H9 (cell line): ENCODE results near the gene LRRC27. TPM values are rescaled to one million over a fixed set of nuclear protein-coding genes. Genes with fewer than 3 reads are reported as not detected.

Source experiments
- DNase-seq: peaks from one replicate; pipeline ENCODE4 v3.0.0-alpha.2; 2017
- H2AFZ ChIP-seq: one replicate; pipeline ENCODE4 v1.6.1; 2013; ENCODE audit warnings: mild to moderate bottlenecking, low read length, control low read depth, moderate library complexity
- H2AK5ac ChIP-seq: 2 replicates; pipeline ENCODE4 v1.6.1; 2013; ENCODE audit warnings: low read length, control low read depth, mixed read lengths; ENCODE audit not compliant: insufficient read length
- H2BK120ac ChIP-seq: one replicate; pipeline ENCODE4 v1.6.1; 2013; ENCODE audit warnings: low read depth, mild to moderate bottlenecking, low read length, control low read depth, inconsistent platforms; ENCODE audit not compliant: poor library complexity, severe bottlenecking
- H2BK12ac ChIP-seq: 2 replicates; pipeline ENCODE4 v1.6.1; 2013; ENCODE audit warnings: low read length, control low read depth, mixed read lengths, low read depth; ENCODE audit not compliant: insufficient read length
- H2BK15ac ChIP-seq: 2 replicates; pipeline ENCODE4 v1.6.1; 2013; ENCODE audit warnings: low read depth, low read length, control low read depth
- H2BK20ac ChIP-seq: one replicate; pipeline ENCODE4 v1.6.1; 2013; ENCODE audit warnings: low read depth, mild to moderate bottlenecking, low read length, control low read depth, inconsistent platforms; ENCODE audit not compliant: poor library complexity, severe bottlenecking
- H2BK5ac ChIP-seq: 2 replicates; pipeline ENCODE4 v1.6.1; 2013; ENCODE audit warnings: low read length, control low read depth, mixed read lengths; ENCODE audit not compliant: insufficient read length
- H3K14ac ChIP-seq: 2 replicates; pipeline ENCODE4 v1.6.1; 2013; ENCODE audit warnings: low read length, control low read depth; ENCODE audit not compliant: insufficient read depth
- H3K18ac ChIP-seq: 2 replicates; pipeline ENCODE4 v1.6.1; 2013; ENCODE audit warnings: low read depth, mild to moderate bottlenecking, mixed read lengths, low read length, control low read depth; ENCODE audit not compliant: insufficient read length
- H3K23ac ChIP-seq: 2 replicates; pipeline ENCODE4 v1.6.1; 2013; ENCODE audit warnings: low read length, control low read depth, mixed read lengths, low read depth; ENCODE audit not compliant: insufficient read length
- H3K23me2 ChIP-seq: 2 replicates; pipeline ENCODE4 v1.6.1; 2013; ENCODE audit warnings: low read depth, mild to moderate bottlenecking, mixed read lengths, low read length, control low read depth; ENCODE audit not compliant: insufficient read length, poor library complexity, severe bottlenecking
- H3K27ac ChIP-seq: 2 replicates; pipeline ENCODE4 v1.5.1; 2013; ENCODE audit warnings: low read length, control low read depth, mixed read lengths, low read depth; ENCODE audit not compliant: insufficient read length
- H3K27me3 ChIP-seq: 2 replicates; pipeline ENCODE4 v1.6.1; 2013; ENCODE audit warnings: low read length, control low read depth, inconsistent platforms; ENCODE audit not compliant: insufficient read depth
- H3K4ac ChIP-seq: 2 replicates; pipeline ENCODE4 v1.6.1; 2013; ENCODE audit warnings: low read depth, mild to moderate bottlenecking, control low read depth, inconsistent platforms, low read length, moderate library complexity
- H3K4me1 ChIP-seq: 2 replicates; pipeline ENCODE4 v1.6.1; 2013; ENCODE audit warnings: low read length, control low read depth, inconsistent platforms; ENCODE audit not compliant: insufficient read depth
- H3K4me2 ChIP-seq: 2 replicates; pipeline ENCODE4 v1.6.1; 2013; ENCODE audit warnings: low read length, control low read depth, mixed read lengths; ENCODE audit not compliant: insufficient read length, insufficient read depth
- H3K56ac ChIP-seq: 2 replicates; pipeline ENCODE4 v1.6.1; 2013; ENCODE audit warnings: low read depth, mild to moderate bottlenecking, mixed read lengths, low read length, control low read depth; ENCODE audit not compliant: insufficient read length
- H3K79me1 ChIP-seq: 2 replicates; pipeline ENCODE4 v1.6.1; 2013; ENCODE audit warnings: low read depth, mild to moderate bottlenecking, moderate library complexity, low read length, control low read depth, inconsistent platforms; ENCODE audit not compliant: insufficient read depth, poor library complexity, severe bottlenecking
- H3K79me2 ChIP-seq: 2 replicates; pipeline ENCODE4 v1.6.1; 2013; ENCODE audit warnings: low read length, control low read depth, inconsistent platforms; ENCODE audit not compliant: insufficient read depth
- H3K9ac ChIP-seq: 2 replicates; pipeline ENCODE4 v1.6.1; 2013; ENCODE audit warnings: low read length, control low read depth, mixed read lengths; ENCODE audit not compliant: insufficient read length; ENCODE audit errors: extremely low read depth
- H3K9me3 ChIP-seq: one replicate; pipeline ENCODE4 v1.6.1; 2013; ENCODE audit warnings: low read depth, low read length, inconsistent platforms; ENCODE audit not compliant: control insufficient read depth
- H3T11ph ChIP-seq: one replicate; pipeline ENCODE4 v1.6.1; 2013; ENCODE audit warnings: mild to moderate bottlenecking, low read length, control low read depth, inconsistent platforms
- H4K20me1 ChIP-seq: one replicate; pipeline ENCODE4 v1.6.1; 2013; ENCODE audit not compliant: control insufficient read depth, insufficient read length, insufficient read depth
- H4K5ac ChIP-seq: 2 replicates; pipeline ENCODE4 v1.6.1; 2013; ENCODE audit warnings: low read depth, mild to moderate bottlenecking, mixed read lengths, low read length, control low read depth; ENCODE audit not compliant: insufficient read length
- H4K8ac ChIP-seq: replicated peaks from 2 replicates; pipeline ENCODE4 v1.6.1; 2013; ENCODE audit warnings: low read length, control low read depth, mixed read lengths, low read depth; ENCODE audit not compliant: insufficient read length
- H4K91ac ChIP-seq: 2 replicates; pipeline ENCODE4 v1.6.1; 2013; ENCODE audit warnings: low read depth, mild to moderate bottlenecking, moderate library complexity, mixed read lengths, low read length, control low read depth; ENCODE audit not compliant: insufficient read length
- H3K27ac Mint-ChIP-seq, 3 experiments: 2 replicates in 2 of 3; 3 replicates in 1 of 3; pipeline ENCODE4 v1.8.0; 2020 to 2021; ENCODE audit warnings: mixed read lengths in 3 of 3, mild to moderate bottlenecking in 1 of 3, moderate library complexity in 1 of 3
- H3K27me3 Mint-ChIP-seq: 2 replicates; pipeline ENCODE4 v1.8.0; 2021; ENCODE audit warnings: low read depth, mild to moderate bottlenecking, moderate library complexity, mixed read lengths
- H3K36me3 Mint-ChIP-seq, 3 experiments: 2 replicates in 2 of 3; 3 replicates in 1 of 3; pipeline ENCODE4 v1.8.0; 2020 to 2021; ENCODE audit warnings: low read depth in 3 of 3, mixed read lengths in 3 of 3; ENCODE audit not compliant: insufficient read depth in 1 of 3
- H3K4me1 Mint-ChIP-seq, 2 experiments: 2 replicates each; pipeline ENCODE4 v1.8.0; 2020; ENCODE audit warnings: mixed read lengths in 2 of 2
- H3K4me3 Mint-ChIP-seq, 2 experiments: 2 replicates in 1 of 2; 3 replicates in 1 of 2; pipeline ENCODE4 v1.8.0; 2020 to 2021; ENCODE audit warnings: mild to moderate bottlenecking in 2 of 2, mixed read lengths in 2 of 2, moderate library complexity in 1 of 2
- H3K9me3 Mint-ChIP-seq, 2 experiments: 2 replicates in 1 of 2; 3 replicates in 1 of 2; pipeline ENCODE4 v1.8.0; 2020; ENCODE audit warnings: mild to moderate bottlenecking in 2 of 2, mixed read lengths in 2 of 2, moderate library complexity in 1 of 2
- WGBS: extraction: QIAGEN DNeasy Blood & Tissue Kit; methylation state at CpG from one replicate; pipeline ENCODE4 v1.1.7; 2013; ENCODE audit warnings: missing lambda C conversion rate, low lambda C conversion rate, mixed read lengths; ENCODE audit not compliant: insufficient read length; ENCODE audit errors: extremely low coverage; 5-methylcytosine and 5-hydroxymethylcytosine counted together
- total RNA-seq: library from RNA; stranded (reverse); gene quantifications from 2 replicates; pipeline ENCODE4 v1.2.1, GENCODE V29; 2021
- TF ChIP-seq, protein P1 (sequence below): fragments of 200-600 bp; sonication (generic); conservative IDR thresholded peaks from 3 replicates; pipeline ENCODE4 v1.8.0; 2021; ENCODE audit warnings: antibody characterized with exemption, mild to moderate bottlenecking

LRRC27 gene
- total RNA-seq, 1 experiment from 2014 or later = 2.7 TPM

GRCh38 chr10:132341017-132341416, 9.0 kb downstream of the LRRC27 start:
- Histone ChIP-seq H3K14ac (no peak overlapping the region), H3K79me1 (no peaks in the 10 kb centered on the region), H3K4me1 (no peaks in the 10 kb centered on the region), H3K27ac (no peak overlapping the region), H3K56ac (no peak overlapping the region), H2BK5ac (no peak overlapping the region), H2BK12ac (no peak overlapping the region), H4K8ac (no peak overlapping the region), H3K23ac (no peak overlapping the region), H2BK120ac (no peak overlapping the region), H3K23me2 (no peaks in the 10 kb centered on the region), H2BK15ac (no peak overlapping the region), H3K79me2 (no peaks in the 10 kb centered on the region), H3K9ac (no peak overlapping the region), H3K4me2 (no peak overlapping the region), H4K91ac (no peak overlapping the region), H4K5ac (no peak overlapping the region), H2AK5ac (no peak overlapping the region), H3K27me3 (no peaks in the 10 kb centered on the region), H2BK20ac (no peak overlapping the region), H3T11ph (no peak overlapping the region), H3K18ac (no peak overlapping the region), H3K9me3 (no peaks in the 10 kb centered on the region), H4K20me1 (no peaks in the 10 kb centered on the region), H2AFZ (no peak overlapping the region), H3K4ac (no peak overlapping the region)
- TF ChIP-seq, protein P1, sequence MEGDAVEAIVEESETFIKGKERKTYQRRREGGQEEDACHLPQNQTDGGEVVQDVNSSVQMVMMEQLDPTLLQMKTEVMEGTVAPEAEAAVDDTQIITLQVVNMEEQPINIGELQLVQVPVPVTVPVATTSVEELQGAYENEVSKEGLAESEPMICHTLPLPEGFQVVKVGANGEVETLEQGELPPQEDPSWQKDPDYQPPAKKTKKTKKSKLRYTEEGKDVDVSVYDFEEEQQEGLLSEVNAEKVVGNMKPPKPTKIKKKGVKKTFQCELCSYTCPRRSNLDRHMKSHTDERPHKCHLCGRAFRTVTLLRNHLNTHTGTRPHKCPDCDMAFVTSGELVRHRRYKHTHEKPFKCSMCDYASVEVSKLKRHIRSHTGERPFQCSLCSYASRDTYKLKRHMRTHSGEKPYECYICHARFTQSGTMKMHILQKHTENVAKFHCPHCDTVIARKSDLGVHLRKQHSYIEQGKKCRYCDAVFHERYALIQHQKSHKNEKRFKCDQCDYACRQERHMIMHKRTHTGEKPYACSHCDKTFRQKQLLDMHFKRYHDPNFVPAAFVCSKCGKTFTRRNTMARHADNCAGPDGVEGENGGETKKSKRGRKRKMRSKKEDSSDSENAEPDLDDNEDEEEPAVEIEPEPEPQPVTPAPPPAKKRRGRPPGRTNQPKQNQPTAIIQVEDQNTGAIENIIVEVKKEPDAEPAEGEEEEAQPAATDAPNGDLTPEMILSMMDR = no peak
- no CpG with 5 or more reads among the region's 6 CpGs for WGBS
- Mint-ChIP-seq H3K36me3 (peaks cover 0 to 4% (median 0%) of the 10 kb centered on the region in 3 experiments; a peak in 3 of 7 replicates), H3K27me3 (peaks cover 3% of the 10 kb centered on the region; the same call in 1 of the 2 replicates), H3K4me1 (peaks cover 9 to 11% of the 10 kb centered on the region in 2 experiments), H3K9me3 (no peaks in the 10 kb centered on the region; a peak in 1 of 5 replicates), H3K4me3 (no peak overlapping the region), H3K27ac (no peak overlapping the region)
- no peak for DNase-seq
